ENCODE data around the gene BOLA2B. TPM values are rescaled to one million over a fixed set of nuclear protein-coding genes. Genes with fewer than 3 reads are reported as not detected.
"Not testable (repeated sequence)": the region's sequence is repeated elsewhere in the genome, so short reads cannot be mapped to it uniquely, and the experiment has no call there.

Gene BOLA2B
- 312 and 512 TPM in 2 replicates for total RNA-seq

DNA sequence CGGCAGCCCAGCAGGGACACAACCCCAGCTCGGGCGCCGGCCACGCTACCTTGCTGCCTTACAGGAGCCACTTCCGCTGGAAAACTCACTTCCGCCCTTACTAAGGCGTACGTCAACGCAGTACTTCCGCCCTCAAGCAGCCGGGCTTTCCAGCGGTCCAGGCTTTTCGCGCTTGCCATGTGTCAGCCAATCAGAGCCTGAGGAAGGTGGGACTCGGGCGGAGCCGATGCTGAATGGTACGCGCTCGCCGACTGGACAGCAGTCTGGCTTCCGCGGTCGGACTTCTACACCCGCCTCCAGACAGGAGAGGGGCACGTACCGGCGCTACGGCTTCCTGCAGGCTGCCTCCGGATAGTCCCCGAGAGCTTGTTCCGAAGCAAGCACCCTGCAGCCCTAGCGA lies at the start of gene BOLA2B, which contains the start of gene SLX1A:
Gene BOLA2B (minus strand): TSS at position 52 of the 400 bp plus-strand sequence. CDS start 71 bp downstream, outside the sequence.
Gene SLX1A (plus strand): TSS at position 261 of the 400 bp plus-strand sequence. CDS start 210 bp downstream, outside the sequence.
- DNase-seq (ENCODE audit: low read depth); H3K36me3 ChIP-seq (ENCODE audit: control insufficient read depth, insufficient read depth, low read length); H3K27me3 ChIP-seq (ENCODE audit: control insufficient read depth, insufficient read depth, low read length): not testable (repeated sequence)
- H3K4me3 ChIP-seq (ENCODE audit: low read depth, low read length): peak within 1 kb of the TSS; percentile 47

- not testable (repeated sequence) for H3K36me3 ChIP-seq (ENCODE audit: control insufficient read depth, insufficient read depth, low read length); H3K27me3 ChIP-seq (ENCODE audit: control insufficient read depth, insufficient read depth, low read length); DNase-seq (ENCODE audit: low read depth); H3K4me3 ChIP-seq (ENCODE audit: low read depth, low read length)
These were observed 23.6 kb upstream of the BOLA2B start for GRCh38 chr16:30217082-30217481.

DNA sequence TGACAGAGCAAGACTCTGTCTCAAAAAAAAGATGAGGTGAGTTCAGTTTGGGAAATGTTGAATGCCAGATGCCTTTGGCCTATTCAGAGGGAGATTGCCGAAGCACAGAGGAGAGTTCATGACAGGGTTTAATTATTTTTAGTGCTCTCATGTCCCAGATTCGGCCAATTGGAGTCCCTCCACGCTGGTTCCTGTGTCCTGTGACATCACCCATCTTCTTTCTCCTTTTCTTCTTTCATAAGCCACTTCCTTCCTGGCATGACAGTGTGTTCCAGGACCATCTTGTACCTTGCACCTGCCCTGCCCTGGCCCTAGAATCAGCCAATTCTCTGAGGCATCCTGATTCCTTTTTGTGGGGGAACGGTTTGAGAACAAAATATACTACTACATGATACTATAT lies 17.9 kb upstream of the BOLA2B start:
- H3K36me3 ChIP-seq (ENCODE audit: control insufficient read depth, insufficient read depth, low read length); DNase-seq (ENCODE audit: low read depth); H3K4me3 ChIP-seq (ENCODE audit: low read depth, low read length); H3K27me3 ChIP-seq (ENCODE audit: control insufficient read depth, insufficient read depth, low read length): not testable (repeated sequence)

- H3K36me3 ChIP-seq (ENCODE audit: control insufficient read depth, insufficient read depth, low read length); H3K27me3 ChIP-seq (ENCODE audit: control insufficient read depth, insufficient read depth, low read length); H3K4me3 ChIP-seq (ENCODE audit: low read depth, low read length); DNase-seq (ENCODE audit: low read depth): not testable (repeated sequence)
These were observed 15.6 kb upstream of the BOLA2B start for GRCh38 chr16:30209032-30209431.

DNA sequence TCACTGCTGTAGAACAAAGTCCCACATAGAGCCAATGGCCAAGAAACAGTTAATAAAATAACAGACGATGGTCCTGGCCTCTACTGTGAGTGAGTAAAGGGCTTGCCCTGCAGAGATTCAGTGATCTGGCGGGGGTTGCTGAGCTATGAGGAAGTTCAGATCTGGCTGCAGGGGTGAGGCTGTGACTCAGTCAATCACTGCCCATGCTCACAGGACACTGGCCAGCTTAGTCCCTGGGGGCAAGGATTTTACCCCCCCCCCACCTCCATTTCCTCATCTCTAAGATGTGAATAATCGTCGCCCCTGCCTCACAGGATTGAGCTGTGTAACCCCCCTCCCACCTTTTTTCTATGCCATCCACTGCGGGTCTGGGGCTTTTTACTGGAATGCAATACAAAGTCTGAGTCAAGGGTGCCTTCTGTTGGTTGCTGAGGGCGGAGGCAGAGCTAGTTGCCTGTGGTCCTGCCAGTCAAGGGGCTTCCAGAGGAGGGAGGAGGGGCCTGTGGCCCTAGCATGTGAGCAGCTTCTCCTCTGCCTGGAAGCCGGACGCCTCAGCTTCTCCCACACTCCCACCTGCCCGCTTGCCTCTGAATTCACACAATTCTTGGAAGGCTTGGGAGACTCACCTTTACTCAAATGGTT lies 13.7 kb upstream of the BOLA2B start:
- H3K27me3 ChIP-seq (ENCODE audit: control insufficient read depth, insufficient read depth, low read length); H3K36me3 ChIP-seq (ENCODE audit: control insufficient read depth, insufficient read depth, low read length); H3K4me3 ChIP-seq (ENCODE audit: low read depth, low read length); DNase-seq (ENCODE audit: low read depth): not testable (repeated sequence)

DNA sequence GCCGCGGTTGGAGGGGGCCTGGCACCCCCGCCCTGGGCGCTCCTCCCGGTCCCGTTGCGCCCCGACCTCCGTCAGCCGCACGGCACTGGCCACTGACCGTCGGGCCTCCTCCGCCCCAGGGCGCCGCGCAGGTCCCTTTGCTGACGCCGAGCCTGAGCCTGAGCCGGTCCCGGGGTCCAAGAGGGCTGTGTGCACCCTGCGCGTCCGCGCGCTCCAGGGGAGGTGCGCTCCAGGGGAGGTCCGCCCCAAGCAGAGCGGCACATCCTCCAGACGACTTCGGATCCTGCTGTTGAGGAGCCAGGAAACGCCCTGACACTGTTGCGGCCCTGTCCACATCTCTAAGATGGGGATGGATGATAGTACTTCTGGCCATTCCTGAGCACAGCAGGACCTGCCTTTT lies 12.8 kb upstream of the BOLA2B start:
- not testable (repeated sequence) for DNase-seq (ENCODE audit: low read depth); H3K36me3 ChIP-seq (ENCODE audit: control insufficient read depth, insufficient read depth, low read length); H3K4me3 ChIP-seq (ENCODE audit: low read depth, low read length); H3K27me3 ChIP-seq (ENCODE audit: control insufficient read depth, insufficient read depth, low read length)

DNA sequence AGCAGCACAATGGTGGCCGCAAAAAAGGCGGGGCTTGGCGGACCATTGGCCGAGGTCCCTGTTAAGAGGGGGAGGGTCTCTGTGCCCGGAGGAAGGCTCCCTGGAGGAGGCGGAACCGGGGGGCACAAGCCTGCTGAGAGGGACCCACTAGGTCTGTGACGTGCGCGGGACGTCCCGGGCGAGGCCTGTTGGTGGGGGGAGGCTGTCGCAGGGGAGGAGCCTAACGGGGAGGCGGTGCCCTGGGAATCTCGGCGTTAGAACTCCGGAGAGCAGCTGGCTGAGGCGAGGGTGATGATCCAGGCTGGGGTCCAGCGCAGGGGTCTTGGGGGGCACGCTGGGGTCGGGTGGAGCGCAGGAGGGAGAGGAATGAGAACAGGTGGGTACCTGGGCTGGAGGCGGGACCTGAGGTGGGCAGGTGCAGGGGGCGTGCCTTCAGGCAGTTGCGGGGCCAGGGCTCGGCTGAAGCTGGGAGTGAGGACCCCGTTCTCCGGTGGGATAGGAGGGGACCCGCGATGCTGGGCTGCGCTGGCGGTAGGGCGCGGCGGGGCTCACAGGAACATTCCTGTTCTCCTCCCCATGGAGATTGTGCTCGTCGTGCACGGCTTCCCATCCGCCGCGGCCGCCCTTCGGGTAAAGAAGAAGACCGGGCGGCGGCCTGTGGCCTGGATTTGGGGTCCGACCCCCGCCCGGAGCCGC lies 12.2 kb upstream of the BOLA2B start:
- not testable (repeated sequence) for H3K27me3 ChIP-seq (ENCODE audit: control insufficient read depth, insufficient read depth, low read length); DNase-seq (ENCODE audit: low read depth); H3K36me3 ChIP-seq (ENCODE audit: control insufficient read depth, insufficient read depth, low read length)
- peak overlapping the region; percentile 50 for H3K4me3 ChIP-seq (ENCODE audit: low read depth, low read length)

DNA sequence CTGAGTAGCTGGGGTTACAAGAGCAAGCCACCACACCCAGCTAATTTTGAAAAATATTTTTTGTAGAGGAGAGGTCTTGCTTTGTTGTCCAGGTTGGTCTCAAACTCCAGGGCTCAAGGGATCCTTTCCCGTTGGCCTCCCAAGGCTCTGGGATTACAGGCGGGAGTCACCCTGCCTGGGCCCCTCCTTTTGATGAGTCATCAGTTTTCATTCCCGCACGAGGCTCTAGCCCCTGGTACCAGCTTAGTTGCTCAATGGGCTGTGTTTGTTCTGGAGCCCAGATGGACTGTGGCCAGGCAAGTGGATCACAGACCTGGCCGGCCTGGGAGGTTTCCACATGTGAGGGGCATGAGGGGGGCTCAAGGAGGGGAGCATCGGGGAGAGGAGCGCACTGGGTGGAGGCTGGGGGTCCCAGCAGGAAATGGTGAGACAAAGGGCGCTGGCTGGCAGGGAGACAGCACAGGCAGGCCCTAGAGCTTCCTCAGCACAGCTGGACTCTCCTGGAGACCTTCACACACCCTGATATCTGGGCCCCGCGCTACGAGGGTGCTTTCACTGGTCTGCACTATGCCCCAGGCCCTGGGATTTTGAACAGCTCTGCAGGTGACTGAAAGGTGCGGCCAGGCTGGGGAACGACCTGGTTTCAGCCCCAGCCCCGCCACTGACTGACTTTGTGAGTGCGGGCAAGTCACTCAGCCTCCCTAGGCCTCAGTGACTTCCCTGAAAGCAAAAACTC lies 6.3 kb upstream of the BOLA2B start:
- H3K27me3 ChIP-seq (ENCODE audit: control insufficient read depth, insufficient read depth, low read length); H3K4me3 ChIP-seq (ENCODE audit: low read depth, low read length); DNase-seq (ENCODE audit: low read depth); H3K36me3 ChIP-seq (ENCODE audit: control insufficient read depth, insufficient read depth, low read length): not testable (repeated sequence)

DNA sequence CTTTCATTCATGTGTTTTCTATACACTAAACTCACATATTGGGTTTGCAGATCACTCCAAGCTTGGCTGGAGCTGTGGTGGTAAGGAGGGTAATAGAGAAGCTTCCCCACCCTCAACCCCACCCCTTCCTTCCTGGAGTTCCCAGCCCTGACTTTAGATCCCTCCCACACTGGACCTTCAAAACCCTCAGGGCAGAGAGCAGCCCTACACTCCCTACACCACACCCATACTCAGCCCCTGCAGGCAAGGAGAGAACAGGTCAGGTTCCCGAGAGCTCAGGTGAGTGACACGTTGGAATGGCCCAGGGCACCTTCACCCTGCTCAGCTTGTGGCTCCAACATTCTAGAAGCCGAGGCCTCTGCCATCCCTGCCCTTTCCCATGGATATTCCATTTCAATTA lies 5.6 kb upstream of the BOLA2B start, which contains the start of gene SULT1A3:
Gene SULT1A3 (plus strand): TSS at position 207 of the 400 bp plus-strand sequence. CDS start 1,474 bp downstream, outside the sequence.
- not testable (repeated sequence) for H3K27me3 ChIP-seq (ENCODE audit: control insufficient read depth, insufficient read depth, low read length); H3K36me3 ChIP-seq (ENCODE audit: control insufficient read depth, insufficient read depth, low read length); DNase-seq (ENCODE audit: low read depth); H3K4me3 ChIP-seq (ENCODE audit: low read depth, low read length)

DNA sequence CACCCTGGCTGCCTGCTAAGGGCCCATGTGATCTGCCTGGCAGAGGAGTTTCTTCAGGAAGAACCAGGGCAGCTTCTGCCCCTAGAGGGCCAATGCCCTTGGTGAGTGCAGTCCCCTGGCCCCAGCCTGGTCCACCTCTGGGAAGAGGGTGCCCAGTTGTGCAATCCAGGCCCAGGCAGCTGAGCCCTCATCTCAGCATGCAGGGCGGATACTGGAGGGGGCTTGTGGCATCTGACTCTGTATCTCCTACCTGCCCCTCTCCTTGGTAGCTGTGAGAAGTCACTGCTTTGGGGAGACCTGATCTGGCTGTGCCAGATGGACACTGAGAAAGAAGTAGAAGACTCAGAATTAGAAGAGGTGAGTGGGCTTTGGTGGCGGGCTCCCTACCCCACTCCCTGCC lies 3.5 kb upstream of the BOLA2B start:
- H3K27me3 ChIP-seq (ENCODE audit: control insufficient read depth, insufficient read depth, low read length); H3K4me3 ChIP-seq (ENCODE audit: low read depth, low read length); DNase-seq (ENCODE audit: low read depth); H3K36me3 ChIP-seq (ENCODE audit: control insufficient read depth, insufficient read depth, low read length): not testable (repeated sequence)

- DNase-seq (ENCODE audit: low read depth); H3K27me3 ChIP-seq (ENCODE audit: control insufficient read depth, insufficient read depth, low read length); H3K36me3 ChIP-seq (ENCODE audit: control insufficient read depth, insufficient read depth, low read length): not testable (repeated sequence)
- H3K4me3 ChIP-seq (ENCODE audit: low read depth, low read length): peak overlapping the region; percentile 47
These were observed 883 bp upstream of the BOLA2B start for GRCh38 chr16:30194172-30194925.

GRCh38 chr16:30193098-30193497 lies 368 bp downstream of the BOLA2B start:
- DNase-seq (ENCODE audit: low read depth); H3K36me3 ChIP-seq (ENCODE audit: control insufficient read depth, insufficient read depth, low read length); H3K27me3 ChIP-seq (ENCODE audit: control insufficient read depth, insufficient read depth, low read length); H3K4me3 ChIP-seq (ENCODE audit: low read depth, low read length): not testable (repeated sequence)

DNA sequence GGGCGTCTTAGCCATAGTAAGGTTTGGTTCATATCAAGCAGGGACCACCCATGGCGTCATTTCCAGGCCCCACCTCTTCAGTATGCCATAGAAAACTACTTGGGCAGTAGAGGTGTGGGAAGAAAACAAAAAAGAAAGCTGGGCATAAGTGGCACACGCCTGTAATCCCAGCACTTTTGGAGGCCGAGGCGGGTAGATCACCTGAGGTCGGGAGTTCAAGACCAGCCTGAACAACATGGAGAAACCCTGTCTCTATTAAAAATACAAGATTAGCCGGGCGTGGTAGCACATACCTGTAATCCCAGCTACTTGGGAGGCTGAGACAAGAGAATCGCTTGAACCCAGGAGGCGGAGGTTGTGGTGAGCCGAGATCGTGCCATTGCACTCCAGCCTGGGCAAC lies 2.3 kb downstream of the BOLA2B start:
- not testable (repeated sequence) for H3K36me3 ChIP-seq (ENCODE audit: control insufficient read depth, insufficient read depth, low read length); DNase-seq (ENCODE audit: low read depth); H3K27me3 ChIP-seq (ENCODE audit: control insufficient read depth, insufficient read depth, low read length); H3K4me3 ChIP-seq (ENCODE audit: low read depth, low read length)

All from kidney epithelial cell (primary cell).